ENCODE results near the gene GPR50. TPM values are rescaled to one million over a fixed set of nuclear protein-coding genes. Genes with fewer than 3 reads are reported as not detected.

Gene GPR50
- polyA plus RNA-seq, 1 donor (not counting 4 experiments of a cell fraction or from before 2014, with no cell fraction given): not detected

DNA sequence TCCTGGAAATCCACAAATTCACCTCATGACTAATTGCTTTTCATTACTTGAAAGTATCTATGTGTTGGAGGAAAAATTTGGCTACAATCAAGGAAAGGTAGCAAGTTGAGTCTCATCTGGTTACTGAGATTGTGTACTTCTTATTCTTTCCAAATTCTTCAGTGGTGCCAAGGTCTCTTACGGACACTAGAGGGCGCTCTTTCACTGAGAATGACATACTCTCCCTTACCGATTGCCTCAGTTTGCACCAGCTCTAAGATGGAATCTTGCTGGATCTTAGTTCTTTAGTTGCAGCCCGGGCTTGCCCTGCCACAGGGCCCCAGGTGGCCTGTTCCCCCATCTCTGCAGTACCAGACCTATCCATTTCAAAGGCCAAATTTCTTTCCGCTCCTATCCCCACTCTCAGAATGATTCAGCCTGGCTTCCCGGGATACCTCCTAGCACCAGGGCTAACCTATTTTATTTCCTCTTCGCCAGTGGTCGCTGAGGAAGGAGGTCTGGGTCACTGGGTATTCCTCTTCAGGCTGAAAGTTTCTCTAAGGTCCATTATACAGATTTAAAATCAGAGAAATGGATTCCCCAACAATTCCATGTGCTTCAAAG lies 24.6 kb upstream of the GPR50 start:
- Histone ChIP-seq H2AFZ (ENCODE audit: control insufficient read depth, low read length) (no peak overlapping the region), H3K9me1 (ENCODE audit: control insufficient read depth, extremely low read depth, insufficient read depth, low read length) (no peaks in the 10 kb centered on the region), H3K4me2 (ENCODE audit: control insufficient read depth, extremely low read depth, insufficient read depth, low read depth, low read length) (no peak overlapping the region), H3K9ac (ENCODE audit: control insufficient read depth, extremely low read depth, insufficient read depth, low read length) (no peak overlapping the region), H3K4me1 (ENCODE audit: control insufficient read depth, extremely low read depth, insufficient read depth, low read length) (no peaks in the 10 kb centered on the region), H3K27ac (ENCODE audit: control insufficient read depth, insufficient read depth, low read length) (no peak overlapping the region), H3K27me3 (ENCODE audit: control insufficient read depth, extremely low read depth, insufficient read depth, low read length) (no peaks in the 10 kb centered on the region), H3K9me3 (ENCODE audit: control insufficient read depth, low read depth, low read length) (no peaks in the 10 kb centered on the region), H4K20me1 (ENCODE audit: control insufficient read depth, extremely low read depth, insufficient read depth, low read length) (no peaks in the 10 kb centered on the region), H3K79me2 (ENCODE audit: control insufficient read depth, insufficient read depth, low read length) (no peaks in the 10 kb centered on the region), H3K36me3 (ENCODE audit: control insufficient read depth in 2 of 2, extremely low read depth in 1 of 2, insufficient read depth in 2 of 2, low read length in 2 of 2) (no peaks in the 10 kb centered on the region), H3K4me3 (ENCODE audit: control insufficient read depth in 2 of 3, extremely low read depth in 1 of 3, insufficient read depth in 2 of 3, low read depth in 1 of 3, low read length in 3 of 3) (no peak overlapping the region)
- FAIRE-seq: no peak
- dilution Hi-C loops (cut with MboI; ENCODE audit: extremely low pct_ligation_motif_present, low sequenced_read_pairs): no loop called here
- TF ChIP-seq, protein P1, sequence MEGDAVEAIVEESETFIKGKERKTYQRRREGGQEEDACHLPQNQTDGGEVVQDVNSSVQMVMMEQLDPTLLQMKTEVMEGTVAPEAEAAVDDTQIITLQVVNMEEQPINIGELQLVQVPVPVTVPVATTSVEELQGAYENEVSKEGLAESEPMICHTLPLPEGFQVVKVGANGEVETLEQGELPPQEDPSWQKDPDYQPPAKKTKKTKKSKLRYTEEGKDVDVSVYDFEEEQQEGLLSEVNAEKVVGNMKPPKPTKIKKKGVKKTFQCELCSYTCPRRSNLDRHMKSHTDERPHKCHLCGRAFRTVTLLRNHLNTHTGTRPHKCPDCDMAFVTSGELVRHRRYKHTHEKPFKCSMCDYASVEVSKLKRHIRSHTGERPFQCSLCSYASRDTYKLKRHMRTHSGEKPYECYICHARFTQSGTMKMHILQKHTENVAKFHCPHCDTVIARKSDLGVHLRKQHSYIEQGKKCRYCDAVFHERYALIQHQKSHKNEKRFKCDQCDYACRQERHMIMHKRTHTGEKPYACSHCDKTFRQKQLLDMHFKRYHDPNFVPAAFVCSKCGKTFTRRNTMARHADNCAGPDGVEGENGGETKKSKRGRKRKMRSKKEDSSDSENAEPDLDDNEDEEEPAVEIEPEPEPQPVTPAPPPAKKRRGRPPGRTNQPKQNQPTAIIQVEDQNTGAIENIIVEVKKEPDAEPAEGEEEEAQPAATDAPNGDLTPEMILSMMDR (optimal IDR thresholded peaks at IDR 0.05 in 1 of 3, IDR thresholded peaks at IDR 0.05 in 1 of 3, conservative IDR thresholded peaks at IDR 0.05 in 1 of 3; ENCODE audit: extremely low read depth in 1 of 3, insufficient read depth in 2 of 3, low read length in 3 of 3): peak; percentile 64 to 67 (median 66)
- TF ChIP-seq EZH2 (IDR thresholded peaks at IDR 0.05; ENCODE audit: low read length): no peak
- DNase-seq (ENCODE audit: low read depth, low spot score): peak; percentile 32

- H3K27ac ChIP-seq (ENCODE audit: control insufficient read depth, insufficient read depth, low read length): no peak overlapping the region
- DNase-seq (ENCODE audit: low read depth, low spot score): peak; percentile 28
- no peak overlapping the region for H2AFZ ChIP-seq (ENCODE audit: control insufficient read depth, low read length)
- no peaks in the 10 kb centered on the region for H3K36me3 ChIP-seq (ENCODE audit: control insufficient read depth in 2 of 2, extremely low read depth in 1 of 2, insufficient read depth in 2 of 2, low read length in 2 of 2)
- H3K4me3 ChIP-seq (ENCODE audit: control insufficient read depth in 2 of 3, extremely low read depth in 1 of 3, insufficient read depth in 2 of 3, low read depth in 1 of 3, low read length in 3 of 3): no peak overlapping the region
- no peaks in the 10 kb centered on the region for H3K9me1 ChIP-seq (ENCODE audit: control insufficient read depth, extremely low read depth, insufficient read depth, low read length)
- peak; percentile 20 for FAIRE-seq
- no peaks in the 10 kb centered on the region for H3K9me3 ChIP-seq (ENCODE audit: control insufficient read depth, low read depth, low read length)
- no peaks in the 10 kb centered on the region for H3K79me2 ChIP-seq (ENCODE audit: control insufficient read depth, insufficient read depth, low read length)
- H4K20me1 ChIP-seq (ENCODE audit: control insufficient read depth, extremely low read depth, insufficient read depth, low read length): no peaks in the 10 kb centered on the region
- no peaks in the 10 kb centered on the region for H3K27me3 ChIP-seq (ENCODE audit: control insufficient read depth, extremely low read depth, insufficient read depth, low read length)
- H3K9ac ChIP-seq (ENCODE audit: control insufficient read depth, extremely low read depth, insufficient read depth, low read length): no peak overlapping the region
- H3K4me1 ChIP-seq (ENCODE audit: control insufficient read depth, extremely low read depth, insufficient read depth, low read length): no peaks in the 10 kb centered on the region
- no peak for TF ChIP-seq EZH2 (IDR thresholded peaks at IDR 0.05; ENCODE audit: low read length)
- TF ChIP-seq, protein P1 (optimal IDR thresholded peaks at IDR 0.05 in 1 of 3, IDR thresholded peaks at IDR 0.05 in 1 of 3, conservative IDR thresholded peaks at IDR 0.05 in 1 of 3; ENCODE audit: extremely low read depth in 1 of 3, insufficient read depth in 2 of 3, low read length in 3 of 3): peak; percentile 32 to 64 (median 53)
- dilution Hi-C loops (cut with MboI; ENCODE audit: extremely low pct_ligation_motif_present, low sequenced_read_pairs): no loop called here
- H3K4me2 ChIP-seq (ENCODE audit: control insufficient read depth, extremely low read depth, insufficient read depth, low read depth, low read length): no peak overlapping the region
Observed at GRCh38 chrX:151153086-151153485, 23.3 kb upstream of the GPR50 start.

Data from keratinocyte (primary cell).